Activated B cell treated with CpG ODN at 0.5 μM for 24 hours (primary cell): ENCODE data around the gene CAMTA1. TPM values are rescaled to one million over a fixed set of nuclear protein-coding genes. Genes with fewer than 3 reads are reported as not detected.

ENCODE experiments used
- ATAC-seq: fragments of 200-7000 bp; cut with Tn5 transposase; one replicate; pipeline ENCODE4 v1.10.0; 2021; ENCODE audit warnings: low read depth, mild to moderate bottlenecking, moderate library complexity
- CTCF ChIA-PET: fragments of 350-600 bp; sonication (Branson Sonifier 250); formaldehyde crosslinking; loops from one replicate; lab custom pipeline; 2021; ENCODE audit warnings: antibody characterized with exemption; lab: Charles Lee
- POLR2A ChIA-PET: fragments of 350-600 bp; sonication (Branson Sonifier 250); formaldehyde crosslinking; loops from one replicate; lab custom pipeline; 2021; ENCODE audit warnings: antibody characterized with exemption; lab: Charles Lee
- DNase-seq: peaks from one replicate; pipeline ENCODE4 v3.0.0; 2022
- H3K27ac Mint-ChIP-seq: one replicate; pipeline ENCODE4 v1.8.0; 2020; ENCODE audit warnings: mixed read lengths
- H3K27me3 Mint-ChIP-seq: one replicate; pipeline ENCODE4 v1.8.0; 2021; ENCODE audit warnings: mixed read lengths
- H3K36me3 Mint-ChIP-seq: one replicate; pipeline ENCODE4 v1.8.0; 2021; ENCODE audit warnings: low read depth, mixed read lengths
- H3K4me1 Mint-ChIP-seq: one replicate; pipeline ENCODE4 v1.8.0; 2021; ENCODE audit warnings: mixed read lengths
- H3K4me3 Mint-ChIP-seq: one replicate; pipeline ENCODE4 v1.8.0; 2020; ENCODE audit warnings: mild to moderate bottlenecking, mixed read lengths
- H3K9me3 Mint-ChIP-seq: one replicate; pipeline ENCODE4 v1.8.0; 2020; ENCODE audit warnings: mixed read lengths
- CTCF ChIP-seq: fragments of 200-600 bp; IDR thresholded peaks from one replicate; pipeline ENCODE4 v1.8.0; 2022; ENCODE audit warnings: antibody characterized with exemption, mild to moderate bottlenecking
- intact Hi-C: fragments of 100-400 bp; cut with micrococcal nuclease; formaldehyde crosslinking; loops from one replicate; pipeline ENCODE4 v1.15.1; 2024
- total RNA-seq: library from RNA; stranded (reverse); gene quantifications from 2 replicates; pipeline ENCODE4 v1.2.3, GENCODE V29; 2022

Gene CAMTA1
- total RNA-seq, 1 donor from 2014 or later, result 49.8 TPM

- ChIA-PET CTCF (no interaction called here), POLR2A (no interaction called here)
- no peak for TF ChIP-seq CTCF
- H3K9me3 Mint-ChIP-seq, result no peaks in the 10 kb centered on the region
- DNase-seq, result no peak
- intact Hi-C loops, result no loop called here
- H3K4me1 Mint-ChIP-seq, result peaks cover 27% of the 10 kb centered on the region
- peaks cover 68% of the 10 kb centered on the region for H3K36me3 Mint-ChIP-seq
- H3K4me3 Mint-ChIP-seq, result no peak overlapping the region
- ATAC-seq, result no peak
- H3K27me3 Mint-ChIP-seq, result no peaks in the 10 kb centered on the region
- H3K27ac Mint-ChIP-seq, result no peak overlapping the region
These were observed 992.3 kb downstream of the CAMTA1 start for GRCh38 chr1:7777591-7777990.

- POLR2A ChIA-PET, result interaction anchor here (0.7 kb wide), 1 partner anchor 9 kb away, joined by 4 read pairs; no protein-coding TSS in a partner anchor
- Mint-ChIP-seq H3K27me3 (no peaks in the 10 kb centered on the region), H3K36me3 (peaks cover 63% of the 10 kb centered on the region), H3K4me1 (peaks cover 27% of the 10 kb centered on the region), H3K9me3 (no peaks in the 10 kb centered on the region), H3K27ac (no peak overlapping the region), H3K4me3 (no peak overlapping the region)
- CTCF ChIA-PET, result no interaction called here
- no peak for TF ChIP-seq CTCF
- DNase-seq (no peak), ATAC-seq (no peak)
- intact Hi-C loops, result no loop called here
These were observed 992.9 kb downstream of the CAMTA1 start for GRCh38 chr1:7778133-7778628.

- POLR2A ChIA-PET, result interaction anchor here (1.5 kb wide), 1 partner anchor 9 kb away, joined by 4 read pairs; no protein-coding TSS in a partner anchor
- Mint-ChIP-seq H3K27ac (no peak overlapping the region), H3K4me1 (peaks cover 23% of the 10 kb centered on the region), H3K4me3 (no peak overlapping the region), H3K27me3 (no peaks in the 10 kb centered on the region), H3K9me3 (no peaks in the 10 kb centered on the region), H3K36me3 (peaks cover 44% of the 10 kb centered on the region)
- no peak for DNase-seq
- intact Hi-C loops, result loop anchor here (5.0 to 10.0 kb wide), 4 partner anchors 181 to 1166 kb away; partner anchors contain the start of genes ENO1, ERRFI1, PARK7 and PHF13
- no peak for TF ChIP-seq CTCF
- CTCF ChIA-PET, result interaction anchor here (1.4 kb wide), 1 partner anchor 10 kb away, joined by 3 read pairs; no protein-coding TSS in a partner anchor
- ATAC-seq, result no peak
These were observed 995.7 kb downstream of the CAMTA1 start for GRCh38 chr1:7780976-7781375.

GRCh38 chr1:7781501-7781900 lies 996.2 kb downstream of the CAMTA1 start:
- Mint-ChIP-seq H3K9me3 (no peaks in the 10 kb centered on the region), H3K27ac (no peak overlapping the region), H3K27me3 (no peaks in the 10 kb centered on the region), H3K36me3 (peaks cover 38% of the 10 kb centered on the region), H3K4me1 (peaks cover 23% of the 10 kb centered on the region), H3K4me3 (peak overlapping the region; percentile 36)
- DNase-seq, result no peak
- no peak for ATAC-seq
- no peak for TF ChIP-seq CTCF
- POLR2A ChIA-PET, result no interaction called here
- intact Hi-C loops, result loop anchor here (5.0 to 10.0 kb wide), 4 partner anchors 181 to 1167 kb away; partner anchors contain the start of genes ENO1, ERRFI1, PARK7 and PHF13
- CTCF ChIA-PET, result no interaction called here

GRCh38 chr1:7781923-7782495 lies 996.8 kb downstream of the CAMTA1 start:
- Mint-ChIP-seq H3K9me3 (no peaks in the 10 kb centered on the region), H3K27me3 (no peaks in the 10 kb centered on the region), H3K4me3 (peak overlapping the region; percentile 71), H3K27ac (no peak overlapping the region), H3K36me3 (peaks cover 33% of the 10 kb centered on the region), H3K4me1 (peaks cover 26% of the 10 kb centered on the region)
- no peak for TF ChIP-seq CTCF
- DNase-seq (no peak), ATAC-seq (no peak)
- intact Hi-C loops, result loop anchor here (5.0 to 10.0 kb wide), 4 partner anchors 180 to 1167 kb away; partner anchors contain the start of genes ENO1, ERRFI1, PARK7 and PHF13
- POLR2A ChIA-PET, result no interaction called here
- CTCF ChIA-PET, result no interaction called here
